SU-DHL-6 (cell line): ENCODE data around the gene XIST.

Experiments used
- H2AFZ ChIP-seq: fragments of 200-600 bp; sonication (generic); 2 replicates; pipeline ENCODE4 v1.6.1; 2014; ENCODE audit warnings: low read depth, mild to moderate bottlenecking, moderate library complexity, mixed read lengths, antibody characterized with exemption, low read length; ENCODE audit not compliant: severe bottlenecking
- H3F3A ChIP-seq: fragments of 200-600 bp; shearing (Covaris generic); 2 replicates; pipeline ENCODE4 v1.6.0; 2016; ENCODE audit warnings: antibody characterized with exemption, mild to moderate bottlenecking; ENCODE audit not compliant: insufficient read depth
- H3K27ac ChIP-seq: fragments of 200-600 bp; sonication (generic); 2 replicates; pipeline ENCODE4 v1.5.1; 2016; ENCODE audit warnings: low read depth, mild to moderate bottlenecking, low read length, moderate library complexity, mixed read lengths
- H3K27me3 ChIP-seq: fragments of 200-600 bp; sonication (generic), shearing (Covaris generic); 2 replicates; pipeline ENCODE4 v1.6.0; 2014; ENCODE audit warnings: mild to moderate bottlenecking, low read length
- H3K36me3 ChIP-seq: fragments of 200-600 bp; sonication (generic); 2 replicates; pipeline ENCODE4 v1.6.1; 2014; ENCODE audit warnings: mild to moderate bottlenecking, low read length, mixed read lengths
- H3K4me2 ChIP-seq: fragments of 300-600, 200-600 bp; shearing (Covaris generic), sonication (generic); 2 replicates; pipeline ENCODE4 v1.6.0; 2014; ENCODE audit warnings: low read length, low read depth, mild to moderate bottlenecking; ENCODE audit not compliant: poor library complexity, severe bottlenecking
- H3K4me3 ChIP-seq: fragments of 200-600 bp; sonication (generic); 2 replicates; pipeline ENCODE4 v1.5.1; 2014; ENCODE audit warnings: antibody characterized with exemption, low read length, mild to moderate bottlenecking, mixed read lengths; ENCODE audit not compliant: insufficient read depth, poor library complexity, severe bottlenecking
- H3K79me2 ChIP-seq: fragments of 200-600 bp; sonication (generic); 2 replicates; pipeline ENCODE4 v1.6.1; 2014; ENCODE audit warnings: mild to moderate bottlenecking, low read length, moderate library complexity; ENCODE audit not compliant: insufficient read depth
- H3K9ac ChIP-seq: fragments of 200-600 bp; sonication (generic); 2 replicates; pipeline ENCODE4 v1.7.0; 2014; ENCODE audit warnings: mild to moderate bottlenecking, low read length
- H3K9me2 ChIP-seq: fragments of 200-600 bp; sonication (generic); replicated peaks from 2 replicates; pipeline ENCODE4 v1.6.1; 2014; ENCODE audit warnings: low read length; ENCODE audit not compliant: insufficient read depth
- H3K9me3 ChIP-seq: fragments of 200-600 bp; sonication (generic); 2 replicates; pipeline ENCODE4 v1.6.1; 2014; ENCODE audit warnings: low read length, mixed read lengths; ENCODE audit not compliant: insufficient read depth
- H4K20me1 ChIP-seq: fragments of 200-600 bp; sonication (generic); 2 replicates; pipeline ENCODE4 v1.6.1; 2014; ENCODE audit warnings: low read depth, mild to moderate bottlenecking, antibody characterized with exemption, low read length, moderate library complexity, mixed read lengths
- CTCF ChIP-seq: fragments of 200-600 bp; sonication (generic); IDR thresholded peaks from one replicate; pipeline ENCODE4 v1.5.1; 2017; ENCODE audit warnings: antibody characterized with exemption, mild to moderate bottlenecking, low read length, moderate library complexity; ENCODE audit not compliant: insufficient read depth, poor library complexity, severe bottlenecking
- EZH2phosphoT487 ChIP-seq: fragments of 200-600 bp; sonication (generic), shearing (Covaris generic); conservative IDR thresholded peaks from 2 replicates; pipeline ENCODE4 v1.6.1; 2018; ENCODE audit warnings: mild to moderate bottlenecking, antibody characterized with exemption, low read length, moderate library complexity, mixed read lengths

XIST gene

GRCh38 chrX:73825569-73825968 is 26.9 kb downstream of the XIST start:
- Histone ChIP-seq H4K20me1 (no peaks in the 10 kb centered on the region), H3K79me2 (no peaks in the 10 kb centered on the region), H3K9me3 (no peaks in the 10 kb centered on the region), H2AFZ (no peak overlapping the region), H3K36me3 (no peaks in the 10 kb centered on the region), H3K27ac (no peak overlapping the region), H3F3A (no peaks in the 10 kb centered on the region), H3K9ac (no peak overlapping the region), H3K4me3 (no peak overlapping the region), H3K4me2 (no peak overlapping the region), H3K27me3 (no peaks in the 10 kb centered on the region), H3K9me2 (no peaks in the 10 kb centered on the region)
- no peak for TF ChIP-seq CTCF
- TF ChIP-seq EZH2phosphoT487, result no peak

- Histone ChIP-seq H3K36me3 (no peaks in the 10 kb centered on the region), H2AFZ (no peak overlapping the region), H3K9ac (no peak overlapping the region), H3K4me2 (no peak overlapping the region), H3K9me2 (no peaks in the 10 kb centered on the region), H3K4me3 (no peak overlapping the region), H3K9me3 (no peaks in the 10 kb centered on the region), H3F3A (no peaks in the 10 kb centered on the region), H3K27me3 (no peaks in the 10 kb centered on the region), H4K20me1 (no peaks in the 10 kb centered on the region), H3K27ac (no peak overlapping the region), H3K79me2 (no peaks in the 10 kb centered on the region)
- TF ChIP-seq CTCF, result no peak
- no peak for TF ChIP-seq EZH2phosphoT487
Measured at GRCh38 chrX:73823473-73824004, 29.0 kb downstream of the XIST start.

- Histone ChIP-seq H4K20me1 (no peaks in the 10 kb centered on the region), H3K36me3 (no peaks in the 10 kb centered on the region)
- TF ChIP-seq CTCF (no peak), EZH2phosphoT487 (no peak)
Measured at GRCh38 chrX:73822775-73823174, 29.7 kb downstream of the XIST start.

More at GRCh38 chrX:73822775-73823174, 29.7 kb downstream of the XIST start:
- Histone ChIP-seq H3K9me2 (no peaks in the 10 kb centered on the region), H3K4me2 (no peak overlapping the region), H3K79me2 (no peaks in the 10 kb centered on the region), H3K4me3 (no peak overlapping the region), H3F3A (no peaks in the 10 kb centered on the region), H3K9me3 (no peaks in the 10 kb centered on the region), H3K27ac (no peak overlapping the region), H2AFZ (no peak overlapping the region), H3K27me3 (no peaks in the 10 kb centered on the region), H3K9ac (no peak overlapping the region)
